Brain microvascular endothelial cell (primary cell): ENCODE measurements around the gene ITGA3.

ENCODE experiments used
- DNase-seq: peaks from one replicate; pipeline ENCODE4 v3.0.0-alpha.2; 2020
- H3K27ac ChIP-seq: fragments of 250-450 bp; sonication (Bioruptor Pico); 2 replicates; pipeline ENCODE4 v1.5.1; 2020; ENCODE audit warnings: mild to moderate bottlenecking, moderate library complexity
- H3K27me3 ChIP-seq: fragments of 250-450 bp; sonication (Bioruptor Pico); replicated peaks from 2 replicates; pipeline ENCODE4 v1.5.1; 2020; ENCODE audit warnings: mild to moderate bottlenecking
- H3K36me3 ChIP-seq: fragments of 250-450 bp; sonication (Bioruptor Pico); replicated peaks from 2 replicates; pipeline ENCODE4 v1.5.1; 2020; ENCODE audit warnings: mild to moderate bottlenecking
- H3K4me3 ChIP-seq: 2 replicates; pipeline ENCODE4 v1.5.1; 2011; ENCODE audit warnings: low read depth, mild to moderate bottlenecking, control low read depth, low read length, moderate library complexity
- in situ Hi-C: cut with HindIII; loops from 2 replicates; pipeline ENCODE4 v1.10.0; 2017; ENCODE audit warnings: low sequenced_read_pairs, low pct_ligation_motif_present
- TF ChIP-seq, protein P1 (sequence below): IDR thresholded peaks from 2 replicates; pipeline ENCODE4 v1.5.1; 2011; ENCODE audit warnings: low read depth, mild to moderate bottlenecking, moderate library complexity, low read length, control low read depth, inconsistent platforms; ENCODE audit errors: missing control alignments

ITGA3 gene

DNA sequence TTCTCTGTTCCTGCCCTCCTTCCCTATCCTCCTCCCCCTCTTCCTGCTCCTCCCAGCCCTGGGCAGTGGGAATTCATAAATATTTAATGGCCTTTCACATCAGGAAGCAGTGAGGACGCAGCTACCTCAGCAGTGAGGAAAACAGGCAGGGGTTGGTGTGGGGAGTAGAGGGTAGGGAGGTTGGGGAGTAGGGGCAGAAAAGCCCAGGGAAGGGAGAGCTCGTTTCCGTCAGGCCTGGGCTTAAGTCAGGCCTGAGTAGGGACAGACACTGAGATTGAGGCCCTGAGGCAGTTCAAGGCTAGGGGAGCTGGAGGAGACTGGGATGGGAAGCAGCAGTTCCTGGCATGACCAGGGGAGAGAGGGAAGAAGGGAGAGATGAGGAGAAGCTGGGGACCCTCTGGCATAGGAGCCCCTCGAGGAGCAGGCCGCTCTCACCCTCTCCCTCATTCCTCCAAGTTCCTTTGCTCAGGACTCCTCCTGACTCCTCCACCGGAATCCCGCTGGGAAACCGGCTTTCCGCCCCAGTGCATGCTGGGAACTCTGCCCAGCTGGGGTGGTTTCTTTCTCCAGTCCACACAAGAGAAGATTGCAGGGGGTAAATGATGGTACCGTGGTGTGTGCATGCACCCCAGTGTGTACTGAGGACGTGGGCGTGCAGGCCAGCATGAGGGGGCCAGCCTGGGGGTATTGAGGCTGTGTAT, 67.9 kb downstream of the ITGA3 start:
- TF ChIP-seq, protein P1, sequence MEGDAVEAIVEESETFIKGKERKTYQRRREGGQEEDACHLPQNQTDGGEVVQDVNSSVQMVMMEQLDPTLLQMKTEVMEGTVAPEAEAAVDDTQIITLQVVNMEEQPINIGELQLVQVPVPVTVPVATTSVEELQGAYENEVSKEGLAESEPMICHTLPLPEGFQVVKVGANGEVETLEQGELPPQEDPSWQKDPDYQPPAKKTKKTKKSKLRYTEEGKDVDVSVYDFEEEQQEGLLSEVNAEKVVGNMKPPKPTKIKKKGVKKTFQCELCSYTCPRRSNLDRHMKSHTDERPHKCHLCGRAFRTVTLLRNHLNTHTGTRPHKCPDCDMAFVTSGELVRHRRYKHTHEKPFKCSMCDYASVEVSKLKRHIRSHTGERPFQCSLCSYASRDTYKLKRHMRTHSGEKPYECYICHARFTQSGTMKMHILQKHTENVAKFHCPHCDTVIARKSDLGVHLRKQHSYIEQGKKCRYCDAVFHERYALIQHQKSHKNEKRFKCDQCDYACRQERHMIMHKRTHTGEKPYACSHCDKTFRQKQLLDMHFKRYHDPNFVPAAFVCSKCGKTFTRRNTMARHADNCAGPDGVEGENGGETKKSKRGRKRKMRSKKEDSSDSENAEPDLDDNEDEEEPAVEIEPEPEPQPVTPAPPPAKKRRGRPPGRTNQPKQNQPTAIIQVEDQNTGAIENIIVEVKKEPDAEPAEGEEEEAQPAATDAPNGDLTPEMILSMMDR = no peak
- Histone ChIP-seq H3K27ac (no peak overlapping the region), H3K4me3 (no peak overlapping the region), H3K36me3 (no peaks in the 10 kb centered on the region), H3K27me3 (no peaks in the 10 kb centered on the region)
- in situ Hi-C loops = no loop called here
- no peak for DNase-seq

- H3K27me3 ChIP-seq = no peaks in the 10 kb centered on the region
- DNase-seq = no peak
- no peaks in the 10 kb centered on the region for H3K36me3 ChIP-seq
- in situ Hi-C loops = no loop called here
- H3K4me3 ChIP-seq = no peak overlapping the region
- TF ChIP-seq, protein P1 = no peak
- no peak overlapping the region for H3K27ac ChIP-seq
Measured at GRCh38 chr17:50125420-50125997, 69.6 kb downstream of the ITGA3 start.

- Histone ChIP-seq H3K27me3 (no peaks in the 10 kb centered on the region), H3K27ac (no peak overlapping the region), H3K4me3 (no peak overlapping the region), H3K36me3 (no peaks in the 10 kb centered on the region)
- DNase-seq = no peak
- TF ChIP-seq, protein P1 = no peak
- in situ Hi-C loops = no loop called here
Measured at GRCh38 chr17:50127697-50128361, 71.9 kb downstream of the ITGA3 start.

DNA sequence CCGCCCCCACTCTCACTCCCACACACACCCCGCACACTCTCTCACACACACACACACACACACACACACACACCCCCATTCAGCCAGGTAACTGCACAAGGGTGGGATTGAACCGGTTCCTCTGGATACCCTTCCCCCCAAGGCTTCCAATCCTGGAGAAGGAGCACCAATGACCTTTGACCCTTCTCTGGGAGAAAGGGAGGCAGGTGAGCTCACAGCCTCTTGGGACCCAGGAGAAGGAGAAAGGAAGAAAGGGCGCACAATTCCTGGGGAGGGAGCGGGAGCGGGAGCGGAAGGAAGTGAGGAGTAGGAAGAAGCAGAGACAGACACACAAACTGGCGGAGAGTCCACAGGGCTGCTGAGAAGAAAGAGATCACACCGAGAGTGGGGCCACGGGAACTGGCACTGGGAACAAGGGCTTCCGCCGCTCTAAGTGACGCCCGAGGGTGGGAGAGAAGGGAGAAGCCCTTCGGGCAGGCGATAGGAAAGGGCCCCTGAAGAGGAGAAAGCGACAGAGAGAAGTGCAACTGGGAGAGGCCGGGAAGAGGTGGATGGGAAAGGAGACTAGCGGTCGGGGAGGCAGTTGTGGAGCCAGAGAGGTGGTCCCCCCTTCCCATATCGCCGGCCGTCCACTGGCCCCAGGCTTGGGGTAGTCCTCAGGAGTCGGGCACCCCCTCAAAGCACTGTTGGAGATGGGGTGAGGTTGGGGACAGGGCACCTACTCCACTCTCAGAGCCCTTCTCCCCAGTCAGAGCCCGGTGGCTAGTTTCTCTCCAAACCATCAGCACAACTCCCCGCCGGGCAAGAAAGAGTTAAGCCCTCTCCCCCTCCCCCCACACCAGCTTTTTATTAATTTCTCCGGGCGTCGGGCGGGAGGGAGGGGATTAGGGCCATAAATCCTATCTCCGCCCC, 72.8 kb downstream of the ITGA3 start:
- Histone ChIP-seq H3K27me3 (no peaks in the 10 kb centered on the region), H3K4me3 (peak overlapping the region; percentile 56), H3K27ac (no peak overlapping the region), H3K36me3 (no peaks in the 10 kb centered on the region)
- TF ChIP-seq, protein P1 = no peak
- in situ Hi-C loops = no loop called here
- no peak for DNase-seq

DNA sequence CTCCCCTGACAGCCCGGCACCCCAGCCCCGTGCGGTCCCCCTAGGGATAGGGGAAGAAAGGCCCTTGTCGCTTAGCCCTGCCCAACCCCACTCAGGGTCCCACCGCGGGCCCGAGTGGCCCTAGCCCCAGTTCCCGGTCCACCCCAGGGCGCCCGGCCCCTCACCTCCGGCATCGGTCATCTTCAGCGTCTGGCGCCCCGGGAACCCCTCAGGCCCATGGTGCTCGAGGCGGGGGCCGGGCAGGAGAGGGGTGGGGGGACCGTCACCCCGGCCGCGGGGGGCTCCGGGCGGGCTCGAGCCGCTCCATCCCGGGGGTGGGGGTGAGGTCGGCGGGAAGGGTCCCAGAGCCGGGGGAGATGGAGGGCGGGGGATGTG, 73.4 kb downstream of the ITGA3 start:
- Histone ChIP-seq H3K36me3 (peaks cover 4% of the 10 kb centered on the region), H3K27ac (no peak overlapping the region), H3K27me3 (no peaks in the 10 kb centered on the region), H3K4me3 (peak overlapping the region; percentile 56)
- in situ Hi-C loops = no loop called here
- no peak for DNase-seq
- TF ChIP-seq, protein P1 = no peak
